HCT116 (cell line): ENCODE data around the gene MCF2L2. TPM values are rescaled to one million over a fixed set of nuclear protein-coding genes. Genes with fewer than 3 reads are reported as not detected.

Experiments
- ATAC-seq: fragments of 200-7000 bp; cut with Tn5 transposase; 2 replicates; pipeline ENCODE4 v1.9.1; 2020; ENCODE audit warnings: mild to moderate bottlenecking, moderate library complexity
- BruUV-seq: library from RNA; stranded (reverse); fragments of 400-500 nt; replicated peaks from 2 replicates; lab custom pipeline; 2021; lab: Mats Ljungman, UMichigan
- CTCF ChIA-PET: fragments of 300-600 bp; sonication (Branson Sonifier 250); formaldehyde crosslinking; loops from one replicate; lab custom pipeline; 2021; ENCODE audit warnings: antibody characterized with exemption; lab: Charles Lee
- POLR2A ChIA-PET: fragments of 300-600, 350-600 bp; sonication (Branson Sonifier 250); formaldehyde crosslinking; loops from one replicate; lab custom pipeline; 2021; ENCODE audit warnings: antibody characterized with exemption; lab: Charles Lee
- RAD21 ChIA-PET, 2 experiments: fragments of 300-600 bp; sonication (Branson Sonifier 250); formaldehyde crosslinking; loops; one replicate each; lab custom pipeline; 2023; ENCODE audit warnings: low total read pairs in 2 of 2; ENCODE audit not compliant: uncharacterized antibody in 2 of 2, unreplicated experiment in 2 of 2, low non-redundant PET in 1 of 2; lab: Charles Lee
- DNase-seq: peaks from one replicate; pipeline ENCODE4 v3.0.0-alpha.2; 2010; ENCODE audit warnings: low read depth, low spot score
- H2AFZ ChIP-seq: fragments of 200-600 bp; shearing (Covaris generic), sonication (generic); 2 replicates; pipeline ENCODE4 v1.6.1; 2017; ENCODE audit warnings: low read depth, mixed run types, mixed read lengths, antibody characterized with exemption, low read length; ENCODE audit not compliant: poor library complexity, severe bottlenecking
- H3K27ac ChIP-seq: 2 replicates; pipeline ENCODE4 v1.5.1; 2012; ENCODE audit warnings: low read depth, low read length
- H3K27me3 ChIP-seq: fragments of 200-600 bp; sonication (generic); 2 replicates; pipeline ENCODE4 v1.6.1; 2016; ENCODE audit warnings: mixed run types, low read length, mixed read lengths; ENCODE audit not compliant: insufficient read depth
- H3K36me3 ChIP-seq, 2 experiments: fragments of 200-500 bp in 1 of 2; fragments of 200-600 bp in 1 of 2; sonication (Bioruptor generic) in 1 of 2; sonication (generic) in 1 of 2; 2 replicates each; pipeline versions ENCODE4 v1.5.1 to v1.6.1; 2014 to 2016; ENCODE audit warnings: low read length in 2 of 2, inconsistent platforms in 1 of 2, mixed read lengths in 1 of 2, mixed run types in 1 of 2; ENCODE audit not compliant: insufficient read depth in 2 of 2, control insufficient read depth in 1 of 2
- H3K4me1 ChIP-seq, 2 experiments: fragments of 200-600 bp in 1 of 2; sonication (generic) in 1 of 2; 2 replicates each; pipeline versions ENCODE4 v1.5.1 to v1.6.1; 2012 to 2017; ENCODE audit warnings: low read length in 2 of 2, inconsistent platforms in 1 of 2, mild to moderate bottlenecking in 1 of 2, mixed read lengths in 1 of 2, mixed run types in 1 of 2, moderate library complexity in 1 of 2; ENCODE audit not compliant: insufficient read depth in 2 of 2, control insufficient read depth in 1 of 2
- H3K4me2 ChIP-seq: fragments of 200-600 bp; sonication (generic); 2 replicates; pipeline ENCODE4 v1.6.1; 2017; ENCODE audit warnings: mixed run types, low read length, mixed read lengths
- H3K4me3 ChIP-seq, 2 experiments: fragments of 200-600 bp in 1 of 2; sonication (generic) in 1 of 2; replicated peaks in 1 of 2; 2 replicates each; pipeline ENCODE4 v1.5.1; 2011 to 2016; ENCODE audit warnings: low read length in 2 of 2, control low read depth in 1 of 2, low read depth in 1 of 2, mild to moderate bottlenecking in 1 of 2, mixed read lengths in 1 of 2, mixed run types in 1 of 2
- H3K79me2 ChIP-seq: fragments of 200-600 bp; sonication (generic); 2 replicates; pipeline ENCODE4 v1.6.1; 2017; ENCODE audit warnings: mild to moderate bottlenecking, mixed run types, low read length, moderate library complexity, mixed read lengths; ENCODE audit not compliant: insufficient read depth
- H3K9ac ChIP-seq: fragments of 200-600 bp; sonication (generic); 2 replicates; pipeline ENCODE4 v1.6.1; 2016; ENCODE audit warnings: low read length, mixed read lengths
- H3K9me2 ChIP-seq: fragments of 200-600 bp; sonication (generic), shearing (Covaris generic); 2 replicates; pipeline ENCODE4 v1.6.1; 2017; ENCODE audit warnings: mixed run types, mild to moderate bottlenecking, moderate library complexity; ENCODE audit not compliant: insufficient read depth
- H3K9me3 ChIP-seq, 2 experiments: fragments of 200-500 bp in 1 of 2; fragments of 200-600 bp in 1 of 2; sonication (Bioruptor generic) in 1 of 2; sonication (generic) in 1 of 2; 2 replicates each; pipeline ENCODE4 v1.6.1; 2014 to 2017; ENCODE audit warnings: low read length in 2 of 2, mixed read lengths in 2 of 2, inconsistent platforms in 1 of 2, low read depth in 1 of 2, mild to moderate bottlenecking in 1 of 2, mixed run types in 1 of 2, moderate library complexity in 1 of 2; ENCODE audit not compliant: control insufficient read depth in 1 of 2, insufficient read depth in 1 of 2
- H4K20me1 ChIP-seq: fragments of 200-600 bp; sonication (generic), shearing (Covaris generic); 2 replicates; pipeline ENCODE4 v1.6.1; 2017; ENCODE audit warnings: mixed run types, mild to moderate bottlenecking, moderate library complexity; ENCODE audit not compliant: insufficient read depth
- EGR1 ChIP-seq: IDR thresholded peaks from 2 replicates; pipeline ENCODE4 v1.6.1; 2012; ENCODE audit warnings: low read depth
- FOSL1 ChIP-seq: IDR thresholded peaks from 2 replicates; pipeline ENCODE4 v1.6.1; 2012; ENCODE audit warnings: low read depth
- RAD21 ChIP-seq: IDR thresholded peaks from 2 replicates; pipeline ENCODE4 v1.6.1; 2012; ENCODE audit warnings: low read depth, mild to moderate bottlenecking
- SP1 ChIP-seq: IDR thresholded peaks from 2 replicates; pipeline ENCODE4 v1.6.1; 2012; ENCODE audit warnings: low read depth
- YY1 ChIP-seq: IDR thresholded peaks from 2 replicates; pipeline ENCODE4 v1.6.1; 2011; ENCODE audit warnings: low read length, low read depth, moderate library complexity, mild to moderate bottlenecking; ENCODE audit not compliant: insufficient replicate concordance; ENCODE audit errors: extremely low read depth
- intact Hi-C: fragments of 100-400 bp; cut with micrococcal nuclease; formaldehyde crosslinking; loops from 2 replicates; pipeline ENCODE4 v1.10.0; 2022
- total RNA-seq: library from RNA; stranded (reverse); gene quantifications from one replicate; pipeline ENCODE4 v1.2.1, GENCODE V29; 2021; ENCODE audit not compliant: unreplicated experiment
- TF ChIP-seq, protein P1 (sequence below): IDR thresholded peaks from 2 replicates; pipeline ENCODE4 v1.6.1; 2011; ENCODE audit warnings: mild to moderate bottlenecking, low read length, moderate library complexity; ENCODE audit not compliant: insufficient replicate concordance; ENCODE audit errors: extremely low read depth
- TF ChIP-seq, protein P2 (sequence below): IDR thresholded peaks from 2 replicates; pipeline ENCODE4 v1.6.1; 2012

MCF2L2 gene
- total RNA-seq, 1 experiment from 2014 or later = 1.5 TPM

DNA sequence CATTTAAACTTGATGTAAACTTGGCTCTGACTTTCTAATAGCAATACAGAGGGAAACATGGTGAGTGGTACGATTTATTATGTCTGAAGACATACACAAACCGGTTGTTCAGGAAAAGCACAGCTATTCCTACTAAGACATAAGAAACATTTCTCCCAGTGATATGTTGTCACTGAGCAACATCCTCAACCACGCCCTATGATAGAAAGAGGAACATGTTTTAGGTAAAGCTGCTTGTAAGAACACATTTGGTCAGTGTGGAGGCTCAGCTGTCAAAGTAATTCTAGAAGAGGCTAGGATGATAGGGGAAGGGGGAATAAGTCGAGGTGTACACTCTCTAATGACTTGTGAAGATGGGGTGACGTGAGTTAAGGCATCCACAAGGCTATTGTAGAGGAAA, 218.1 kb downstream of the MCF2L2 start:
- no peak overlapping the region for H2AFZ ChIP-seq

DNA sequence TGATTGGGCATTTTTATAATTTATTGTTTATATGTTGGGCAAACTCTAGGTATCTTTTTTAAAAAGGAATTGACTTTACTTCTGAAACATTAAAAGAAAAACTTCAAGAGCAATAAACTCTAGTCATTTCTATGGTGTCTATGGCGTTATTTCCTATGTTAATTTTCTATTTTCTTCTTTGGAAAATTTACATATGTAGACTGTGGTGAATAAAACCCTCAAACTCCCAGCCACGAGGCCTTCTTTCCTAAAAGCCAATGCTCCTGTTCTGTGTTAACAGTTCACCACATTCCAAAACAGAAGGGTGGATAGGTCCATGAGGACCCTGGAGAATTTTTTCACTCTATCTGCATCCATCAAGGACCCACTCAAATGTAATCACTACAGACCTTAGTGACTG, 219.6 kb downstream of the MCF2L2 start:
- Histone ChIP-seq H3K9me2 (no peaks in the 10 kb centered on the region), H3K79me2 (no peaks in the 10 kb centered on the region), H3K27me3 (no peaks in the 10 kb centered on the region), H3K9ac (no peak overlapping the region), H4K20me1 (no peaks in the 10 kb centered on the region), H2AFZ (no peak overlapping the region), H3K36me3 (no peaks in the 10 kb centered on the region), H3K4me1 (peaks cover 0 to 12% of the 10 kb centered on the region in 2 experiments; a peak in 1 of 4 replicates), H3K4me2 (no peak overlapping the region), H3K9me3 (no peaks in the 10 kb centered on the region), H3K27ac (no peak overlapping the region), H3K4me3 (no peak overlapping the region)
- no TSS peak for BruUV-seq
- ATAC-seq (no peak), DNase-seq (no peak)
- RAD21 ChIA-PET = no interaction called here
- POLR2A ChIA-PET = no interaction called here
- intact Hi-C loops = no loop called here
- CTCF ChIA-PET = no interaction called here
- no peak for TF ChIP-seq YY1
- no peak for TF ChIP-seq RAD21
- TF ChIP-seq, protein P1, sequence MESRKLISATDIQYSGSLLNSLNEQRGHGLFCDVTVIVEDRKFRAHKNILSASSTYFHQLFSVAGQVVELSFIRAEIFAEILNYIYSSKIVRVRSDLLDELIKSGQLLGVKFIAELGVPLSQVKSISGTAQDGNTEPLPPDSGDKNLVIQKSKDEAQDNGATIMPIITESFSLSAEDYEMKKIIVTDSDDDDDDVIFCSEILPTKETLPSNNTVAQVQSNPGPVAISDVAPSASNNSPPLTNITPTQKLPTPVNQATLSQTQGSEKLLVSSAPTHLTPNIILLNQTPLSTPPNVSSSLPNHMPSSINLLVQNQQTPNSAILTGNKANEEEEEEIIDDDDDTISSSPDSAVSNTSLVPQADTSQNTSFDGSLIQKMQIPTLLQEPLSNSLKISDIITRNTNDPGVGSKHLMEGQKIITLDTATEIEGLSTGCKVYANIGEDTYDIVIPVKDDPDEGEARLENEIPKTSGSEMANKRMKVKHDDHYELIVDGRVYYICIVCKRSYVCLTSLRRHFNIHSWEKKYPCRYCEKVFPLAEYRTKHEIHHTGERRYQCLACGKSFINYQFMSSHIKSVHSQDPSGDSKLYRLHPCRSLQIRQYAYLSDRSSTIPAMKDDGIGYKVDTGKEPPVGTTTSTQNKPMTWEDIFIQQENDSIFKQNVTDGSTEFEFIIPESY = no peak

More for the DNA sequence above, 218.1 kb downstream of the MCF2L2 start:
- POLR2A ChIA-PET = interaction anchor here (0.5 kb wide), 1 partner anchor 34 kb away, joined by 3 read pairs; no protein-coding TSS in a partner anchor
- Histone ChIP-seq H3K79me2 (no peaks in the 10 kb centered on the region), H3K9me2 (no peaks in the 10 kb centered on the region), H3K4me3 (no peak overlapping the region), H3K27me3 (no peaks in the 10 kb centered on the region), H4K20me1 (no peaks in the 10 kb centered on the region), H3K27ac (no peak overlapping the region), H3K9me3 (no peaks in the 10 kb centered on the region), H3K9ac (no peak overlapping the region), H3K4me1 (peaks cover 0 to 12% of the 10 kb centered on the region in 2 experiments; a peak in 1 of 4 replicates), H3K4me2 (no peak overlapping the region), H3K36me3 (no peaks in the 10 kb centered on the region)
- no TSS peak for BruUV-seq
- no peak for TF ChIP-seq SP1
- TF ChIP-seq EGR1 = no peak
- TF ChIP-seq, protein P2, sequence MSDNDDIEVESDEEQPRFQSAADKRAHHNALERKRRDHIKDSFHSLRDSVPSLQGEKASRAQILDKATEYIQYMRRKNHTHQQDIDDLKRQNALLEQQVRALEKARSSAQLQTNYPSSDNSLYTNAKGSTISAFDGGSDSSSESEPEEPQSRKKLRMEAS = 0 out of 2 replicates have a peak, but pooled peaks have one; percentile 7
- TF ChIP-seq, protein P1 = no peak
- no peak for TF ChIP-seq FOSL1
- CTCF ChIA-PET = no interaction called here
- DNase-seq (no peak), ATAC-seq (no peak)
- RAD21 ChIA-PET = no interaction called here
- intact Hi-C loops = no loop called here
